RWPE2 (cell line): Measurements from ENCODE around the gene EXOC1.

Source experiments
- ATAC-seq: fragments of 200-7000 bp; cut with Tn5 transposase; 3 replicates; pipeline ENCODE4 v1.9.1; 2021; ENCODE audit warnings: low read depth
- DNase-seq: peaks from one replicate; pipeline ENCODE4 v3.0.0-alpha.2; 2020; ENCODE audit warnings: low spot score
- H3K27ac ChIP-seq: fragments of 450-650 bp; 2 replicates; pipeline ENCODE4 v1.5.1; 2017; ENCODE audit warnings: mild to moderate bottlenecking; ENCODE audit not compliant: poor library complexity, severe bottlenecking
- H3K27me3 ChIP-seq: fragments of 250-450 bp; sonication (Bioruptor Pico); 2 replicates; pipeline ENCODE4 v1.5.1; 2021; ENCODE audit warnings: mild to moderate bottlenecking, moderate library complexity; ENCODE audit not compliant: insufficient read depth, poor library complexity, severe bottlenecking
- H3K36me3 ChIP-seq: fragments of 250-450 bp; sonication (Bioruptor Pico); 2 replicates; pipeline ENCODE4 v1.5.1; 2020; ENCODE audit warnings: low read depth, mild to moderate bottlenecking, moderate library complexity
- H3K4me1 ChIP-seq: fragments of 250-450 bp; sonication (Bioruptor Pico); 2 replicates; pipeline ENCODE4 v1.5.1; 2021; ENCODE audit warnings: mild to moderate bottlenecking, moderate library complexity; ENCODE audit not compliant: insufficient read depth, poor library complexity, severe bottlenecking
- H3K4me3 ChIP-seq: fragments of 250-450 bp; sonication (Bioruptor Pico); 2 replicates; pipeline ENCODE4 v1.5.1; 2021; ENCODE audit warnings: mild to moderate bottlenecking, moderate library complexity; ENCODE audit not compliant: severe bottlenecking
- H3K9me3 ChIP-seq: fragments of 250-450 bp; sonication (Bioruptor Pico); 2 replicates; pipeline ENCODE4 v1.5.1; 2021; ENCODE audit warnings: mild to moderate bottlenecking, moderate library complexity; ENCODE audit not compliant: severe bottlenecking
- CTCF ChIP-seq: fragments of 450-650 bp; IDR thresholded peaks from one replicate; pipeline ENCODE4 v1.5.1; 2017; ENCODE audit warnings: mild to moderate bottlenecking, moderate library complexity; ENCODE audit not compliant: poor library complexity, severe bottlenecking

Gene EXOC1

GRCh38 chr4:55827582-55827981 is 25.9 kb upstream of the EXOC1 start:
- no peak for ATAC-seq
- no peaks in the 10 kb centered on the region for H3K27me3 ChIP-seq
- no peak overlapping the region for H3K4me3 ChIP-seq
- no peaks in the 10 kb centered on the region for H3K36me3 ChIP-seq
- DNase-seq = no peak
- no peak for TF ChIP-seq CTCF
- no peak overlapping the region for H3K27ac ChIP-seq
- no peaks in the 10 kb centered on the region for H3K9me3 ChIP-seq
- no peaks in the 10 kb centered on the region for H3K4me1 ChIP-seq

GRCh38 chr4:55830048-55830447 is 23.4 kb upstream of the EXOC1 start:
- Histone ChIP-seq H3K4me3 (no peak overlapping the region), H3K27me3 (no peaks in the 10 kb centered on the region), H3K4me1 (no peaks in the 10 kb centered on the region), H3K36me3 (no peaks in the 10 kb centered on the region), H3K9me3 (no peaks in the 10 kb centered on the region), H3K27ac (no peak overlapping the region)
- DNase-seq (no peak), ATAC-seq (no peak)
- TF ChIP-seq CTCF = no peak

- TF ChIP-seq CTCF = no peak
- Histone ChIP-seq H3K4me3 (no peak overlapping the region), H3K36me3 (no peaks in the 10 kb centered on the region), H3K4me1 (no peaks in the 10 kb centered on the region), H3K27me3 (no peaks in the 10 kb centered on the region), H3K27ac (no peak overlapping the region), H3K9me3 (no peaks in the 10 kb centered on the region)
- DNase-seq (no peak), ATAC-seq (no peak)
Measured at GRCh38 chr4:55830716-55831115, 22.7 kb upstream of the EXOC1 start.

GRCh38 chr4:55834086-55834795 is 19.2 kb upstream of the EXOC1 start:
- ATAC-seq = no peak

More at GRCh38 chr4:55834086-55834795, 19.2 kb upstream of the EXOC1 start:
- Histone ChIP-seq H3K27ac (no peak overlapping the region), H3K9me3 (no peaks in the 10 kb centered on the region), H3K36me3 (no peaks in the 10 kb centered on the region), H3K4me3 (no peak overlapping the region), H3K27me3 (no peaks in the 10 kb centered on the region), H3K4me1 (no peaks in the 10 kb centered on the region)
- TF ChIP-seq CTCF = no peak
- DNase-seq = no peak
